ENCODE data around the gene EEF2.
"Not testable (repeated sequence)": the region's sequence is repeated elsewhere in the genome, so short reads cannot be mapped to it uniquely, and the experiment has no call there.

Gene EEF2

DNA sequence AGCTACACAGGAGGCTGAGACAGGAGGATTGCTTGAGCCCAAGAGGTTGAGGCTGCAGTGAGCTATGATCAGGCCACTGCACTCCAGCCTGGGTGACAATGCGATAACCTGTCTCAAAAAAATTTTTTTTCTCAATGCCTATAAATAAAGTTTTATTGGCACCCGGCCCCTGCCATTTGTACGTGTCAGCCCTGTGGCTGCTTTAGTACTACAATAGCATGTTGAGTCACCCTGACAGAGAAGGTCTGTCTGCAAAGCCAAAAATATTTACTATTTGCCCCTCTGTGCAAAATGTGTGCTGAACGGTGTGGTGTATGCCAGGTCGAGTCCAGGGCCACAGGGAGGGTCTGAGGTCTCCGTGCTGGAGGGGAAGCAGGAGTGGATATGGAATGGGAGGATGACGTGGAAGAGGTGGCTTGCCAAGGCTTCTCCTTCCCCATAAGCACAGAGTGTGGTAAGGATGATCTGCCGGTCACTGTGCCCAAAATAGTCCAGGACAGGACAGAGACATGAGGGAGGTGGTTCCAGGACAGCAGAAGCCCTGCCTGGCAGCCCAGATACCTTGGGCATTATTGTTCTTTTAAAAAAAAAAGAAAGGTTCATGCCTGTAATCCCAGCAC lies 42.4 kb downstream of the EEF2 start:
- no peak for DNase-seq (ENCODE audit: low read depth)
- no peak overlapping the region for H3K4me3 ChIP-seq (ENCODE audit: low read depth, low read length)
- TF ChIP-seq, protein P1, sequence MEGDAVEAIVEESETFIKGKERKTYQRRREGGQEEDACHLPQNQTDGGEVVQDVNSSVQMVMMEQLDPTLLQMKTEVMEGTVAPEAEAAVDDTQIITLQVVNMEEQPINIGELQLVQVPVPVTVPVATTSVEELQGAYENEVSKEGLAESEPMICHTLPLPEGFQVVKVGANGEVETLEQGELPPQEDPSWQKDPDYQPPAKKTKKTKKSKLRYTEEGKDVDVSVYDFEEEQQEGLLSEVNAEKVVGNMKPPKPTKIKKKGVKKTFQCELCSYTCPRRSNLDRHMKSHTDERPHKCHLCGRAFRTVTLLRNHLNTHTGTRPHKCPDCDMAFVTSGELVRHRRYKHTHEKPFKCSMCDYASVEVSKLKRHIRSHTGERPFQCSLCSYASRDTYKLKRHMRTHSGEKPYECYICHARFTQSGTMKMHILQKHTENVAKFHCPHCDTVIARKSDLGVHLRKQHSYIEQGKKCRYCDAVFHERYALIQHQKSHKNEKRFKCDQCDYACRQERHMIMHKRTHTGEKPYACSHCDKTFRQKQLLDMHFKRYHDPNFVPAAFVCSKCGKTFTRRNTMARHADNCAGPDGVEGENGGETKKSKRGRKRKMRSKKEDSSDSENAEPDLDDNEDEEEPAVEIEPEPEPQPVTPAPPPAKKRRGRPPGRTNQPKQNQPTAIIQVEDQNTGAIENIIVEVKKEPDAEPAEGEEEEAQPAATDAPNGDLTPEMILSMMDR (IDR thresholded peaks at IDR 0.05; ENCODE audit: low read depth, low read length, missing control alignments): no peak

DNA sequence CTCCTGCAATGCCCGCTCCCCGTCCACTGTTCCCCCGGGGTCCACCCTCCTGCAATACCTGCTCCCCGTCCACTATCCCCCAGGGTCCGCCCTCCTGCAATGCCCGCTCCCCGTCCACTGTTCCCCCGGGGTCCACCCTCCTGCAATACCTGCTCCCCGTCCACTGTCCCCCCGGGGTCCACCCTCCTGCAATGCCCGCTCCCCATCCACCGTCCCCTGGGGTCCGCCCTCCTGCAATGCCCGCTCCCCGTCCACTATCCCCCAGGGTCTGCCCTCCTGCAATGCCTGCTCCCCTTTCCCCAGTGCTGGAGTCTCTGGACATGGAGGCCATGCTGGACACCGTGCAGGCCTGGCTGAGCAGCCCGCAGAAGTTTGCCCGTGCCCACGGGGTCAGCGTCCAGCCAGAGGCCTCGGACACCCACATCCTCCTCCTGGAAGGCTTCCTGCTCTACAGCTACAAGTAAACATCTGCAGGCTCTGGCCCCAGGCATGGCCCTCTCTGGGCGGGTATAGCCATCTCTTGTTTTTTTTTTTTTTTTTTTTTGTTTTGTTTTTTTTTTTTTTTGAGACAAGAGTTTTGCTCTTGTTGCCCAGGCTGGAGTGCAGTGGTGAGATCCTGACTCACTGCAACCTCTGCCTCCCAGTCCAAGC lies 46.8 kb downstream of the EEF2 start:
- not testable (repeated sequence) for H3K4me3 ChIP-seq (ENCODE audit: low read depth, low read length); DNase-seq (ENCODE audit: low read depth)

DNA sequence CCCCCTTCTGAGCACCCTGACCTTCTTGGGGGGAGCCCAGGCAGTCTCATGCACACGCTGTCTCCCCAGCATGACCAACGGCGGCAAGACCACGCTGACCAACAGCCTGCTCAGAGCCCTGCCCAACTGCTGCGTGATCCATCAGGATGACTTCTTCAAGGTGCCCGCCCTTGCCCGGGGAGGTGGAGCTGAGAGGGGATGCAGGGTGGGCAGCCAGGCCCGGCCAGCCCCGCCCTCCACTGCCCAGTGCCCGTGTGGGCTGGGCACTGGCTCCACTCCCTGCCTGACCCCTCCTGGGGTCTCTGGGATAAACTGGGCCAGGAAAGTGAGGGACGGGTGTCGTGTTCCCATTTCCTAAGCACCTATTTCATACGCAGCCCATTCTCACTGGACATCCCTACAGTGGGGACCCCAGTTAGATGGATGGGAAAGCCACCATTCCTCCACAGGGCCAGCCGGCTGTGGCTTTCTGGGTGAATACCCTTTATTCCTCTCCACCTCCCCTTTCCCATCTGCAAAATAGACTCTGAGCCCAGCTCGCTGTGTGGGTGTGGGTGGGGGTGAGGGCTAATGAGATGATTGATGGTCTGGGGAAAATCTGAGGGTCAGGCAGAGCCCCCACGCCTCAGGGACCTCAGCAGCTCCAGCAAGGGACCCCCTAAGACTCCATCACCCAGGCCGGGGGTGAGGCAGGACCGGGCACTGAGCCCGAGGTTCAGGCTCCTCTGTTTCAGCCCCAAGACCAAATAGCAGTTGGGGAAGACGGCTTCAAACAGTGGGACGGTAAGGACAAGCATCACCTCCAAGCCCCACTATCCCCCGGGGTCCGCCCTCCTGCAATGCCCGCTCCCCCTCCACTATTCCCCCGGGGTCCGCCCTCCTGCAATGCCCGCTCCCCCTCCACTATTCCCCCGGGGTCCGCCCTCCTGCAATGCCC lies 48.5 kb downstream of the EEF2 start:
- no peak overlapping the region for H3K4me3 ChIP-seq (ENCODE audit: low read depth, low read length)
- TF ChIP-seq, protein P1 (IDR thresholded peaks at IDR 0.05; ENCODE audit: low read depth, low read length, missing control alignments): no peak
- DNase-seq (ENCODE audit: low read depth): no peak

DNA sequence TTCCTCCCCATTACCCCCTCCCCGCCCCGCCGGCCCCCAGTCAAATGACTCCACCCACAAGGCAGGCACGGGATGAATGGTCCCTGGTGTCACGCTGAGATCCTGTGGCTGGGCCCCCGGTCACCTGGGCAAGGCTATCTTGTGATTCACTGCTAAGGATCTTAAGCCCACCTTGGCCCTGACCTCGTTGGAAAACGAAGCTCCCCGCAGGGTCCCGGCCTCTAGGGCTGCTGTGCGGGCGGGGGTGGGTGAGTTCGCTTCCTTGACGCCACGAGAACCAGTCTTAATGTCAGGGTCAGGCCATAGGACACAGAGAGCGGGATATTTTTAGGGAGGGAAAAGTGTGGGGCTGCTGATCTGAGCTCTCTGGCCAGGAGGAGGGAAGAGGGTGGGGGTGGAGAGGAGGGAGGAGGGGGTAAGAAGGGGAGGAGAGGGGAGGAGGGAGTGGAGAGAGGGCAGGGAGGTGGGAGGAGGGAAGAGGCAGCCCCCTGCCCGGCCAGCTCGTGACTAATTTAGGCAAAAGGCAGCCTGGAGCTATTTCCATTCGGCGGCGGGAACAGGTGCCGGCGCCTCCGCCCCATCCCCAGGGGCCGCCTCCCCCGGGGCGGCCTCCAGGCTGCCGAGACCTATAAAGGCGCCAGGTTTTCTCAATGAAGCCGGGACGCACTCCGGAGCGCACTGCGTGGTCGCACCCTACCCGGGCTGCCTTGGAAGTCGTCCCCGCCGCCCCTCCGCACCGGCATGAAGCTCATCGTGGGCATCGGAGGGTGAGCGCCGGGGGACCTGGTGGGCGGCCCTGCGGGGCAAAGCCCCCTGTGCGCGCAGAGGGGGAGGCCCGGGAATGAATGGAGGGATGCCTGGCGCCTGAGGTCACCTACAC lies 52.1 kb downstream of the EEF2 start, which contains the start of gene NMRK2:
Gene NMRK2 (plus strand): TSS at position 139 of the 880 bp plus-strand sequence. CDS start 603 bp downstream, at position 742.
- DNase-seq (ENCODE audit: low read depth): no peak
- TF ChIP-seq, protein P1 (IDR thresholded peaks at IDR 0.05; ENCODE audit: low read depth, low read length, missing control alignments): no peak
- H3K4me3 ChIP-seq (ENCODE audit: low read depth, low read length): no peak within 1 kb of the TSS

DNA sequence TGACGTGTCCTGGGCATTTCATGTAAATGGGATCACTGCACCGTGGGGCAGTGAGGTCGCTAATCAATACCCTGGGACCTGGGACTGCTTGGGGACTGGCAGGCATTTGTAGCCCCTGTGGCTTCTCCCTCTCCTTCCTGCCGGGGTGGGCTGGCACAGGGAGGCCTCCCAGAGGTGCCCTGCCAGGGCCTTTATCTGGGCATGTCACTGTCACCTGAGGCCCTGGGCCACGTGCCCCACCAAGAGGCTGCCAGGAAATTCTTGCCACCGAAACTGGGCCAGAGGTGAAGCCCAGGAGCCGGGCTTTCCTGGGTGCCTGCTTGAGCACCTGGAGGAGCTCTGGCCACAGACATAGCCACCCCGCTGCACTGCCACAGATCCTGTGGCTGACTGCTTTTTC lies 54.2 kb downstream of the EEF2 start:
- no peak overlapping the region for H3K4me3 ChIP-seq (ENCODE audit: low read depth, low read length)
- TF ChIP-seq, protein P1 (IDR thresholded peaks at IDR 0.05; ENCODE audit: low read depth, low read length, missing control alignments): no peak
- DNase-seq (ENCODE audit: low read depth): no peak
